Regular cardiac myocyte (primary cell): ENCODE data around the gene ATAD3B. TPM values are rescaled to one million over a fixed set of nuclear protein-coding genes. Genes with fewer than 3 reads are reported as not detected.

Experiments used
- total RNA-seq: library from RNA; depleted of rRNA; stranded (reverse); fragments of >200 nt; gene quantifications from 2 replicates; pipeline ENCODE4 v1.2.3, GENCODE V29; 2014

Gene ATAD3B
- total RNA-seq, result 15.8 and 46.6 TPM in 2 replicates

GRCh38 chr1:1471389-1472052 is at the start of gene ATAD3B:
Gene ATAD3B, plus strand, starts transcription at chr1:1471765. Its CDS starts 120 bp downstream, at chr1:1471885.

GRCh38 chr1:1435106-1435903 is 36.3 kb upstream of the ATAD3B start, which contains the start of gene VWA1:
Gene VWA1, plus strand, starts transcription at chr1:1435690. Its CDS starts 59 bp downstream, at chr1:1435749.

GRCh38 chr1:1449099-1449739 is 22.3 kb upstream of the ATAD3B start, which contains the start of gene ATAD3C:
Gene ATAD3C, plus strand, starts transcription at chr1:1449689. Its CDS starts 995 bp downstream, at chr1:1450684.

GRCh38 chr1:1511533-1512285 is 40.1 kb downstream of the ATAD3B start, which contains the start of gene ATAD3A:
Gene ATAD3A, plus strand, starts transcription at chr1:1512162. Its CDS starts 107 bp downstream, at chr1:1512269.

GRCh38 chr1:1540090-1540817 is 68.7 kb downstream of the ATAD3B start, which contains the start of gene TMEM240:
Gene TMEM240, minus strand, starts transcription at chr1:1540624. Its CDS starts 278 bp downstream, at chr1:1540346.

Other genes starting within 250 kb of the ATAD3B start
- gene SDF4, start 239.8 kb upstream of the ATAD3B start, total RNA-seq, result 90.1 and 109 TPM in 2 replicates
- gene B3GALT6, start 239.5 kb upstream of the ATAD3B start, total RNA-seq, result 28.2 and 31.2 TPM in 2 replicates
- 0.38 and 0.85 TPM in 2 replicates for gene C1QTNF12, start 225.0 kb upstream of the ATAD3B start, total RNA-seq
- 31.3 and 43.5 TPM in 2 replicates for gene UBE2J2, start 197.9 kb upstream of the ATAD3B start, total RNA-seq
- 0.58 and 1.4 TPM in 2 replicates for gene SCNN1D, start 191.3 kb upstream of the ATAD3B start, total RNA-seq
- gene ACAP3, start 163.8 kb upstream of the ATAD3B start, total RNA-seq, result 33.0 and 34.3 TPM in 2 replicates
- gene PUSL1, start 163.2 kb upstream of the ATAD3B start, total RNA-seq, result 8.7 and 22.8 TPM in 2 replicates
- gene INTS11, start 147.1 kb upstream of the ATAD3B start, total RNA-seq, result 34.1 and 42.0 TPM in 2 replicates
- gene CPTP, start 147.0 kb upstream of the ATAD3B start, total RNA-seq, result 9.0 and 11.5 TPM in 2 replicates
- gene TAS1R3, start 140.5 kb upstream of the ATAD3B start, total RNA-seq, result under 0.01 TPM in 2 replicates
- 86.0 and 119 TPM in 2 replicates for gene DVL1, start 122.3 kb upstream of the ATAD3B start, total RNA-seq
- 121 and 141 TPM in 2 replicates for gene MXRA8, start 113.2 kb upstream of the ATAD3B start, total RNA-seq
- 82.6 and 152 TPM in 2 replicates for gene AURKAIP1, start 96.6 kb upstream of the ATAD3B start, total RNA-seq
- gene CCNL2, start 72.4 kb upstream of the ATAD3B start, total RNA-seq, result 63.8 and 140 TPM in 2 replicates
- 58.9 and 129 TPM in 2 replicates for gene MRPL20, start 64.5 kb upstream of the ATAD3B start, total RNA-seq
- gene ANKRD65, start 50.5 kb upstream of the ATAD3B start, total RNA-seq, result under 0.01 TPM in 2 replicates
- gene VWA1, start 36.1 kb upstream of the ATAD3B start, total RNA-seq, result 2.9 and 9.0 TPM in 2 replicates
- gene ATAD3C, start 22.1 kb upstream of the ATAD3B start, total RNA-seq, result not detected in 2 replicates
- 18.9 and 64.2 TPM in 2 replicates for gene ATAD3A, start 40.4 kb downstream of the ATAD3B start, total RNA-seq
- gene TMEM240, start 68.9 kb downstream of the ATAD3B start, total RNA-seq, result 1.5 and 3.7 TPM in 2 replicates
- gene SSU72, start 103.1 kb downstream of the ATAD3B start, total RNA-seq, result 71.9 and 130 TPM in 2 replicates
- gene FNDC10, start 128.4 kb downstream of the ATAD3B start, total RNA-seq, result 1.3 and 1.7 TPM in 2 replicates
- 62.1 and 115 TPM in 2 replicates for gene MIB2, start 143.7 kb downstream of the ATAD3B start, total RNA-seq
- 8.1 and 10.7 TPM in 2 replicates for gene MMP23B, start 160.4 kb downstream of the ATAD3B start, total RNA-seq
- gene CDK11B, start 187.2 kb downstream of the ATAD3B start, total RNA-seq, result 5.6 and 14.6 TPM in 2 replicates
- gene SLC35E2B, start 221.0 kb downstream of the ATAD3B start, total RNA-seq, result 20.7 and 26.8 TPM in 2 replicates